Measurements from ENCODE around the gene NECTIN1. TPM values are rescaled to one million over a fixed set of nuclear protein-coding genes. Genes with fewer than 3 reads are reported as not detected.

The NECTIN1 gene
- total RNA-seq, 1 donor from 2014 or later, result 19.5 TPM

GRCh38 chr11:119759747-119760412 is 30.9 kb upstream of the NECTIN1 start:
- no peak overlapping the region for H3K4me3 Mint-ChIP-seq
- Histone ChIP-seq H3K36me3 (no peaks in the 10 kb centered on the region), H3K4me2 (no peak overlapping the region), H3K9ac (no peak overlapping the region), H3K9me3 (ENCODE audit: low read depth) (no peaks in the 10 kb centered on the region), H3K27me3 (no peaks in the 10 kb centered on the region), H3K4me3 (no peak overlapping the region), H4K20me1 (ENCODE audit: low read depth) (no peaks in the 10 kb centered on the region), H2AFZ (replicated peaks) (no peak overlapping the region), H3K27ac (no peak overlapping the region), H3F3A (ENCODE audit: low read depth) (peaks cover 13% of the 10 kb centered on the region), H3K4me1 (peaks cover 16% of the 10 kb centered on the region), H3K79me2 (ENCODE audit: low read depth) (no peaks in the 10 kb centered on the region)
- no peak for TF ChIP-seq EZH2phosphoT487 (IDR thresholded peaks at IDR 0.05)
- H3K27me3 Mint-ChIP-seq (ENCODE audit: insufficient read depth, low read depth), result peaks cover 17% of the 10 kb centered on the region
- no peaks in the 10 kb centered on the region for H3K9me3 Mint-ChIP-seq
- no peak overlapping the region for H3K27ac Mint-ChIP-seq
- no peak for DNase-seq (ENCODE audit: low spot score)
- no peaks in the 10 kb centered on the region for H3K36me3 Mint-ChIP-seq
- H3K4me1 Mint-ChIP-seq, result peaks cover 41% of the 10 kb centered on the region

- Mint-ChIP-seq H3K27me3 (ENCODE audit: insufficient read depth, low read depth) (peaks cover 15% of the 10 kb centered on the region), H3K27ac (no peak overlapping the region), H3K4me3 (no peak overlapping the region), H3K4me1 (peaks cover 43% of the 10 kb centered on the region), H3K36me3 (no peaks in the 10 kb centered on the region), H3K9me3 (no peaks in the 10 kb centered on the region)
- Histone ChIP-seq H3K36me3 (no peaks in the 10 kb centered on the region), H3K27ac (no peak overlapping the region), H3F3A (ENCODE audit: low read depth) (peaks cover 16% of the 10 kb centered on the region), H3K4me1 (peaks cover 19% of the 10 kb centered on the region), H3K4me2 (no peak overlapping the region), H3K79me2 (ENCODE audit: low read depth) (no peaks in the 10 kb centered on the region), H3K27me3 (no peaks in the 10 kb centered on the region), H2AFZ (replicated peaks) (no peak overlapping the region), H3K4me3 (no peak overlapping the region), H3K9ac (no peak overlapping the region), H4K20me1 (ENCODE audit: low read depth) (no peaks in the 10 kb centered on the region), H3K9me3 (ENCODE audit: low read depth) (no peaks in the 10 kb centered on the region)
- TF ChIP-seq EZH2phosphoT487 (IDR thresholded peaks at IDR 0.05) (no peak), CTCF (IDR thresholded peaks at IDR 0.05) (no peak), EZH2 (IDR thresholded peaks at IDR 0.05) (no peak)
- DNase-seq (ENCODE audit: low spot score), result no peak
Measured at GRCh38 chr11:119759324-119759723, 30.3 kb upstream of the NECTIN1 start.

DNA sequence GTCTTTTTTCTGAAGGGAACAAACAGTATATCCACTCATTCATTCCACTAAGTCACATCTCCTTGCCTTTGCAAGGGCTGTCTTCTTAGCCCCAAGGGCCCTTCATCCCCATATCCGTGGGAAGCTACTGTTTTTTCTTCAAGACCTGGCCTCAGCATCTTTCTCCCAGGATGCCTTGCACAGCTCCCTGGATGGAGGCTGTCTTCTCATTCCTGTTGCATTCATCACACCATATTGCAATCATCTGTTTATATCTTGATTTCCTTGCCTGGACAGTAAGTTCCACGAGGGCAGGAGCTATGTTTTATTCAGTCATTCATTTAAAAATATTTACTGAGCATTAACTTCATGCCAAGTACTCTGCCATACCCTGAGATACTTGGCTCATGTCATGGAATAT is 29.3 kb upstream of the NECTIN1 start:
- DNase-seq (ENCODE audit: low spot score), result no peak
- Mint-ChIP-seq H3K4me1 (peaks cover 39% of the 10 kb centered on the region), H3K9me3 (no peaks in the 10 kb centered on the region), H3K27me3 (ENCODE audit: insufficient read depth, low read depth) (peaks cover 15% of the 10 kb centered on the region), H3K27ac (no peak overlapping the region), H3K4me3 (no peak overlapping the region), H3K36me3 (no peaks in the 10 kb centered on the region)
- H3K9ac ChIP-seq, result no peak overlapping the region
- peaks cover 17% of the 10 kb centered on the region for H3K4me1 ChIP-seq
- H3K9me3 ChIP-seq (ENCODE audit: low read depth), result no peaks in the 10 kb centered on the region
- no peak overlapping the region for H3K4me2 ChIP-seq
- no peaks in the 10 kb centered on the region for H3K36me3 ChIP-seq
- H3K27me3 ChIP-seq, result no peaks in the 10 kb centered on the region
- no peak overlapping the region for H2AFZ ChIP-seq (replicated peaks)
- no peak overlapping the region for H3K27ac ChIP-seq
- TF ChIP-seq EZH2phosphoT487 (IDR thresholded peaks at IDR 0.05) (no peak), CTCF (IDR thresholded peaks at IDR 0.05) (no peak), EZH2 (IDR thresholded peaks at IDR 0.05) (no peak)
- H3K4me3 ChIP-seq, result no peak overlapping the region
- peaks cover 16% of the 10 kb centered on the region for H3F3A ChIP-seq (ENCODE audit: low read depth)
- no peaks in the 10 kb centered on the region for H4K20me1 ChIP-seq (ENCODE audit: low read depth)
- no peaks in the 10 kb centered on the region for H3K79me2 ChIP-seq (ENCODE audit: low read depth)

- Histone ChIP-seq H3K79me2 (ENCODE audit: low read depth) (no peaks in the 10 kb centered on the region), H4K20me1 (ENCODE audit: low read depth) (no peaks in the 10 kb centered on the region), H3K4me2 (no peak overlapping the region), H3F3A (ENCODE audit: low read depth) (peaks cover 16% of the 10 kb centered on the region), H3K27me3 (no peaks in the 10 kb centered on the region), H3K36me3 (no peaks in the 10 kb centered on the region), H3K4me1 (peaks cover 25% of the 10 kb centered on the region), H2AFZ (replicated peaks) (no peak overlapping the region), H3K9me3 (ENCODE audit: low read depth) (no peaks in the 10 kb centered on the region), H3K9ac (no peak overlapping the region), H3K27ac (no peak overlapping the region), H3K4me3 (no peak overlapping the region)
- Mint-ChIP-seq H3K4me3 (no peak overlapping the region), H3K27ac (no peak overlapping the region), H3K36me3 (no peaks in the 10 kb centered on the region), H3K9me3 (no peaks in the 10 kb centered on the region), H3K27me3 (ENCODE audit: insufficient read depth, low read depth) (peaks cover 16% of the 10 kb centered on the region), H3K4me1 (peaks cover 45% of the 10 kb centered on the region)
- DNase-seq (ENCODE audit: low spot score), result no peak
- no peak for TF ChIP-seq EZH2phosphoT487 (IDR thresholded peaks at IDR 0.05)
- no peak for TF ChIP-seq EZH2 (IDR thresholded peaks at IDR 0.05)
- TF ChIP-seq CTCF (IDR thresholded peaks at IDR 0.05), result no peak
Measured at GRCh38 chr11:119757378-119757777, 28.4 kb upstream of the NECTIN1 start.

All from neural progenitor cell (in vitro differentiated cells).